ENCODE data around the gene PDZRN4. TPM values are rescaled to one million over a fixed set of nuclear protein-coding genes. Genes with fewer than 3 reads are reported as not detected.

Gene PDZRN4
- total and polyA plus RNA-seq, 2 experiments from 2014 or later, result 0.90 TPM; not detected in 1

GRCh38 chr12:41528874-41529273, 340.8 kb downstream of the PDZRN4 start:
- Histone ChIP-seq H3K4me3 (no peak overlapping the region), H3K36me3 (ENCODE audit: insufficient read depth) (no peaks in the 10 kb centered on the region), H3K79me2 (replicated peaks; ENCODE audit: insufficient read depth) (no peaks in the 10 kb centered on the region), H3K4me2 (no peak overlapping the region), H3K27ac (ENCODE audit: low read depth) (no peak overlapping the region), H3F3A (replicated peaks; ENCODE audit: low read depth) (no peaks in the 10 kb centered on the region), H3K27me3 (ENCODE audit: insufficient read depth) (no peaks in the 10 kb centered on the region), H3K9me2 (ENCODE audit: insufficient read depth) (no peaks in the 10 kb centered on the region), H3K4me1 (ENCODE audit: insufficient read depth) (peaks cover 6% of the 10 kb centered on the region; the same call in 1 of the 2 replicates), H2AFZ (no peak overlapping the region), H4K20me1 (replicated peaks; ENCODE audit: insufficient read depth) (no peaks in the 10 kb centered on the region)
- H3K27me3 Mint-ChIP-seq (ENCODE audit: insufficient read depth, low read depth, poor library complexity), result peaks cover 2% of the 10 kb centered on the region
- H3K27ac Mint-ChIP-seq, result no peak overlapping the region
- TF ChIP-seq REST (IDR thresholded peaks at IDR 0.05; ENCODE audit: unreplicated experiment) (no peak), CTCF (conservative IDR thresholded peaks at IDR 0.05; ENCODE audit: low read depth in 2 of 2) (no peak), ZNF331 (CRISPR knock-in tag; IDR thresholded peaks at IDR 0.05; ENCODE audit: low read depth) (no peak), NANOG (IDR thresholded peaks at IDR 0.05; ENCODE audit: borderline replicate concordance) (no peak), ETS1 (IDR thresholded peaks at IDR 0.05) (no peak), EZH2 (IDR thresholded peaks at IDR 0.05; ENCODE audit: low read depth, unreplicated experiment) (no peak), JUNB (IDR thresholded peaks at IDR 0.05; ENCODE audit: unreplicated experiment) (no peak), POLR2AphosphoS5 (IDR thresholded peaks at IDR 0.05; ENCODE audit: low read depth) (no peak), EZH2phosphoT487 (IDR thresholded peaks at IDR 0.05; ENCODE audit: unreplicated experiment) (no peak), CREB1 (CRISPR knock-in tag; IDR thresholded peaks at IDR 0.05; ENCODE audit: low read depth) (no peak), ZNF462 (CRISPR knock-in tag; IDR thresholded peaks at IDR 0.05) (no peak), ZNF114 (CRISPR knock-in tag; IDR thresholded peaks at IDR 0.05) (no peak), STAT1 (IDR thresholded peaks at IDR 0.05; ENCODE audit: unreplicated experiment) (no peak)
- H3K4me3 Mint-ChIP-seq, result no peak overlapping the region
- H3K9me3 Mint-ChIP-seq, result no peaks in the 10 kb centered on the region
- no peaks in the 10 kb centered on the region; the same call in 2 of the 3 replicates for H3K36me3 Mint-ChIP-seq (ENCODE audit: low read depth)
- no peak for DNase-seq (ENCODE audit: low spot score)
- ATAC-seq, result no peak
- peaks cover 18% of the 10 kb centered on the region; the same call in 2 of the 3 replicates for H3K4me1 Mint-ChIP-seq
